HL-60 (cell line): ENCODE results near the gene PTGER2.

Source experiments
- CTCF ChIP-seq: IDR thresholded peaks from one replicate; pipeline ENCODE4 v1.5.1; 2011; ENCODE audit warnings: low read length, control low read depth, inconsistent platforms; ENCODE audit not compliant: insufficient read depth
- GABPA ChIP-seq: IDR thresholded peaks from 2 replicates; pipeline ENCODE4 v1.6.1; 2012; ENCODE audit warnings: low read depth
- POLR2AphosphoS5 ChIP-seq: IDR thresholded peaks from 2 replicates; pipeline ENCODE4 v1.6.1; 2012; ENCODE audit warnings: low read depth
- REST ChIP-seq: IDR thresholded peaks from 2 replicates; pipeline ENCODE4 v1.6.1; 2012; ENCODE audit warnings: low read depth; ENCODE audit not compliant: insufficient replicate concordance

DNA sequence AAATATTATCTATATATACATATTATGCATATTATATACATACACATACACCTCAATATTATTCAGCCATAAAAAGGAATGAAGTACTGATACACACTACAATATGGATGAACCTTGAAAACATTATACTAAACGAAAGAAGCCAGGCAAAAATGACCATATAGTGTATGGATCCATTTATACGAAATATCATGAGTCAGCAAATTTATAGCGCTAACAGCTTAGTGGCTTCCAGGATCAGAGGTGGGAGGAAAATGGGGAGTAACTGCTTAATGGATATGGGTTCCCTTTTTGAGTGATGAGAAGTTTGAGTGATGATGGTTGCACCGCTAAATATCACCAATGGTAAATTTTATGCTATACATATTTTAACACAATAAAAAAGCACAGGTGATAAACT lies 32.7 kb downstream of the PTGER2 start:
- TF ChIP-seq CTCF (no peak), POLR2AphosphoS5 (no peak), GABPA (no peak), REST (no peak)
